Smooth muscle cell (in vitro differentiated cells): ENCODE measurements around the gene ABCE1. TPM values are rescaled to one million over a fixed set of nuclear protein-coding genes. Genes with fewer than 3 reads are reported as not detected.

Experiments
- DNase-seq: peaks from one replicate; lab custom pipeline; 2025; ENCODE audit not compliant: unreplicated experiment; lab: John Stamatoyannopoulos, UW
- H2AFZ ChIP-seq: fragments of 200-600 bp; sonication (generic); 2 replicates; pipeline ENCODE4 v1.6.0; 2016; ENCODE audit warnings: antibody characterized with exemption, low read depth, mild to moderate bottlenecking
- H3F3A ChIP-seq: fragments of 200-600 bp; sonication (generic); 2 replicates; pipeline ENCODE4 v1.6.0; 2017; ENCODE audit warnings: antibody characterized with exemption, low read depth
- H3K27ac ChIP-seq: fragments of 200-600 bp; sonication (generic); 2 replicates; pipeline ENCODE4 v1.5.1; 2016; ENCODE audit warnings: low read depth, mild to moderate bottlenecking
- H3K27me3 ChIP-seq: fragments of 200-600 bp; sonication (generic); 2 replicates; pipeline ENCODE4 v1.6.1; 2016; ENCODE audit warnings: low read depth, mild to moderate bottlenecking
- H3K36me3 ChIP-seq: fragments of 200-600 bp; sonication (generic); 2 replicates; pipeline ENCODE4 v1.5.1; 2016; ENCODE audit warnings: low read depth
- H3K4me1 ChIP-seq: fragments of 200-600 bp; sonication (generic); 2 replicates; pipeline ENCODE4 v1.5.1; 2016; ENCODE audit warnings: low read depth
- H3K4me2 ChIP-seq: fragments of 200-600 bp; sonication (generic); 2 replicates; pipeline ENCODE4 v1.6.0; 2016; ENCODE audit warnings: mild to moderate bottlenecking
- H3K4me3 ChIP-seq: fragments of 200-600 bp; sonication (generic); 2 replicates; pipeline ENCODE4 v1.5.1; 2016; ENCODE audit warnings: mild to moderate bottlenecking
- H3K79me2 ChIP-seq: fragments of 200-600 bp; sonication (generic); 2 replicates; pipeline ENCODE4 v1.6.0; 2016; ENCODE audit warnings: low read depth, mild to moderate bottlenecking
- H3K9ac ChIP-seq: fragments of 200-600 bp; sonication (generic); 2 replicates; pipeline ENCODE4 v1.6.0; 2016; ENCODE audit warnings: low read depth
- H3K9me3 ChIP-seq: fragments of 200-600 bp; sonication (generic); replicated peaks from 2 replicates; pipeline ENCODE4 v1.5.1; 2016; ENCODE audit warnings: low read depth
- H4K20me1 ChIP-seq: fragments of 200-600 bp; sonication (generic); 2 replicates; pipeline ENCODE4 v1.6.0; 2016; ENCODE audit warnings: low read depth
- CTCF ChIP-seq: fragments of 200-600 bp; sonication (generic); IDR thresholded peaks from 2 replicates; pipeline ENCODE4 v1.5.1; 2017; ENCODE audit warnings: borderline replicate concordance, mild to moderate bottlenecking, antibody characterized with exemption; ENCODE audit not compliant: insufficient read depth, poor library complexity, severe bottlenecking
- WGBS: methylation state at CpG from one replicate; pipeline ENCODE4 v1.1.7; 2016; ENCODE audit warnings: low lambda C conversion rate; 5-methylcytosine and 5-hydroxymethylcytosine counted together
- polyA plus RNA-seq: library from polyadenylated mRNA; unstranded; fragments of >200 nt; fragmentation: Nextera tagmentation; extraction: Ambion mirVana; gene quantifications from 2 replicates; pipeline ENCODE4 v1.2.1, GENCODE V29; 2016
- total RNA-seq: library from RNA; depleted of rRNA; stranded (reverse); fragments of >200 nt; gene quantifications from 2 replicates; pipeline ENCODE4 v1.2.3, GENCODE V29; 2014

The ABCE1 gene
- total and polyA plus RNA-seq, 2 experiments from 2014 or later: 29.6 to 91.8 TPM

GRCh38 chr4:145061318-145061920 lies 36.7 kb upstream of the ABCE1 start:
- H3K9ac ChIP-seq: no peak overlapping the region
- peaks cover 9% of the 10 kb centered on the region for H4K20me1 ChIP-seq
- H3K4me3 ChIP-seq: no peak overlapping the region
- TF ChIP-seq CTCF: peak; percentile 56
- no peak overlapping the region for H2AFZ ChIP-seq
- H3K27me3 ChIP-seq: no peaks in the 10 kb centered on the region
- no peaks in the 10 kb centered on the region for H3K36me3 ChIP-seq
- H3K27ac ChIP-seq: no peak overlapping the region
- no peak overlapping the region for H3K4me2 ChIP-seq
- peaks cover 14% of the 10 kb centered on the region for H3K79me2 ChIP-seq
- WGBS: 68% methylated on average over 6 of the region's 6 CpGs
- H3F3A ChIP-seq: no peaks in the 10 kb centered on the region
- no peak for DNase-seq
- no peaks in the 10 kb centered on the region for H3K9me3 ChIP-seq
- H3K4me1 ChIP-seq: peaks cover 10% of the 10 kb centered on the region

GRCh38 chr4:145066063-145066501 lies 32.0 kb upstream of the ABCE1 start:
- no peak overlapping the region for H3K27ac ChIP-seq
- no peak for TF ChIP-seq CTCF
- H4K20me1 ChIP-seq: peaks cover 9% of the 10 kb centered on the region
- H2AFZ ChIP-seq: no peak overlapping the region
- 24% methylated on average over 2 of the region's 2 CpGs for WGBS
- no peaks in the 10 kb centered on the region for H3K36me3 ChIP-seq
- no peak overlapping the region for H3K4me2 ChIP-seq
- no peaks in the 10 kb centered on the region for H3F3A ChIP-seq
- H3K79me2 ChIP-seq: peaks cover 12% of the 10 kb centered on the region
- no peak overlapping the region for H3K9ac ChIP-seq
- H3K4me3 ChIP-seq: peak overlapping the region; percentile 0
- H3K9me3 ChIP-seq: no peaks in the 10 kb centered on the region
- no peaks in the 10 kb centered on the region for H3K27me3 ChIP-seq
- H3K4me1 ChIP-seq: peaks cover 20% of the 10 kb centered on the region
- DNase-seq: no peak

- H3K4me2 ChIP-seq: no peak overlapping the region
- H3K9ac ChIP-seq: no peak overlapping the region
- H3K4me3 ChIP-seq: no peak overlapping the region
- no peaks in the 10 kb centered on the region for H3K27me3 ChIP-seq
- H3K79me2 ChIP-seq: peaks cover 12% of the 10 kb centered on the region
- H4K20me1 ChIP-seq: peaks cover 9% of the 10 kb centered on the region
- no peaks in the 10 kb centered on the region for H3K36me3 ChIP-seq
- no peaks in the 10 kb centered on the region for H3F3A ChIP-seq
- H3K27ac ChIP-seq: no peak overlapping the region
- no peaks in the 10 kb centered on the region for H3K9me3 ChIP-seq
- no peak for DNase-seq
- no peak for TF ChIP-seq CTCF
- no peak overlapping the region for H2AFZ ChIP-seq
- H3K4me1 ChIP-seq: peaks cover 20% of the 10 kb centered on the region
- WGBS: 32% methylated on average over 3 of the region's 3 CpGs
Observed at GRCh38 chr4:145069361-145069760, 28.8 kb upstream of the ABCE1 start.

GRCh38 chr4:145071560-145071959 lies 26.6 kb upstream of the ABCE1 start:
- H3K9ac ChIP-seq: no peak overlapping the region
- peaks cover 7% of the 10 kb centered on the region for H3K79me2 ChIP-seq
- no peak overlapping the region for H3K4me2 ChIP-seq
- no peak overlapping the region for H3K27ac ChIP-seq
- H2AFZ ChIP-seq: no peak overlapping the region
- peaks cover 9% of the 10 kb centered on the region for H4K20me1 ChIP-seq
- TF ChIP-seq CTCF: no peak
- no peak overlapping the region for H3K4me3 ChIP-seq
- no peak for DNase-seq
- H3K36me3 ChIP-seq: no peaks in the 10 kb centered on the region
- H3F3A ChIP-seq: no peaks in the 10 kb centered on the region
- peaks cover 8% of the 10 kb centered on the region for H3K4me1 ChIP-seq
- 93% methylated on average over 2 of the region's 2 CpGs for WGBS
- no peaks in the 10 kb centered on the region for H3K27me3 ChIP-seq
- no peaks in the 10 kb centered on the region for H3K9me3 ChIP-seq
